IMR-90 (cell line): ENCODE data around the gene SPAG9.

Source experiments
- BHLHE40 ChIP-seq: fragments of 150-350 bp; IDR thresholded peaks from 2 replicates; pipeline ENCODE4 v1.6.1; 2016; ENCODE audit warnings: mild to moderate bottlenecking, low read depth, low read length
- CHD1 ChIP-seq: IDR thresholded peaks from 2 replicates; pipeline ENCODE4 v1.6.1; 2012; ENCODE audit warnings: low read depth, low read length, improper control_type of control experiment
- CTCF ChIP-seq: conservative IDR thresholded peaks from 2 replicates; pipeline ENCODE4 v1.5.1; 2012; ENCODE audit warnings: mild to moderate bottlenecking, low read depth, low read length, improper control_type of control experiment
- ELK1 ChIP-seq: fragments of 150-350 bp; IDR thresholded peaks from 2 replicates; pipeline ENCODE4 v1.6.1; 2016; ENCODE audit warnings: low read depth, mild to moderate bottlenecking, low read length, moderate library complexity, borderline replicate concordance
- MAFK ChIP-seq: IDR thresholded peaks from 2 replicates; pipeline ENCODE4 v1.6.1; 2012; ENCODE audit warnings: low read depth, low read length, improper control_type of control experiment
- MAZ ChIP-seq: IDR thresholded peaks from 2 replicates; pipeline ENCODE4 v1.6.1; 2012; ENCODE audit warnings: low read depth, mild to moderate bottlenecking, low read length, improper control_type of control experiment, moderate library complexity, borderline replicate concordance
- MXI1 ChIP-seq: IDR thresholded peaks from 2 replicates; pipeline ENCODE4 v1.6.1; 2012; ENCODE audit warnings: low read depth, mild to moderate bottlenecking, low read length, moderate library complexity, borderline replicate concordance
- NFE2L2 ChIP-seq: fragments of 150-350 bp; IDR thresholded peaks from 2 replicates; pipeline ENCODE4 v1.6.1; 2016; ENCODE audit warnings: low read depth, mild to moderate bottlenecking, low read length
- POLR2A ChIP-seq: IDR thresholded peaks from 2 replicates; pipeline ENCODE4 v1.6.1; 2012; ENCODE audit warnings: mild to moderate bottlenecking, low read depth, low read length
- RCOR1 ChIP-seq: IDR thresholded peaks from 2 replicates; pipeline ENCODE4 v1.6.1; 2012; ENCODE audit warnings: mild to moderate bottlenecking, low read length, improper control_type of control experiment; ENCODE audit not compliant: insufficient replicate concordance
- RFX5 ChIP-seq: IDR thresholded peaks from 2 replicates; pipeline ENCODE4 v1.8.0; 2012; ENCODE audit warnings: low read depth, mild to moderate bottlenecking, low read length, moderate library complexity
- SMC3 ChIP-seq: fragments of 150-350 bp; IDR thresholded peaks from 2 replicates; pipeline ENCODE4 v1.6.1; 2016; ENCODE audit warnings: low read depth, mild to moderate bottlenecking, antibody characterized with exemption, low read length, moderate library complexity
- USF2 ChIP-seq: fragments of 150-350 bp; IDR thresholded peaks from 2 replicates; pipeline ENCODE4 v1.6.1; 2017; ENCODE audit warnings: mild to moderate bottlenecking, antibody characterized with exemption, low read length, low read depth

DNA sequence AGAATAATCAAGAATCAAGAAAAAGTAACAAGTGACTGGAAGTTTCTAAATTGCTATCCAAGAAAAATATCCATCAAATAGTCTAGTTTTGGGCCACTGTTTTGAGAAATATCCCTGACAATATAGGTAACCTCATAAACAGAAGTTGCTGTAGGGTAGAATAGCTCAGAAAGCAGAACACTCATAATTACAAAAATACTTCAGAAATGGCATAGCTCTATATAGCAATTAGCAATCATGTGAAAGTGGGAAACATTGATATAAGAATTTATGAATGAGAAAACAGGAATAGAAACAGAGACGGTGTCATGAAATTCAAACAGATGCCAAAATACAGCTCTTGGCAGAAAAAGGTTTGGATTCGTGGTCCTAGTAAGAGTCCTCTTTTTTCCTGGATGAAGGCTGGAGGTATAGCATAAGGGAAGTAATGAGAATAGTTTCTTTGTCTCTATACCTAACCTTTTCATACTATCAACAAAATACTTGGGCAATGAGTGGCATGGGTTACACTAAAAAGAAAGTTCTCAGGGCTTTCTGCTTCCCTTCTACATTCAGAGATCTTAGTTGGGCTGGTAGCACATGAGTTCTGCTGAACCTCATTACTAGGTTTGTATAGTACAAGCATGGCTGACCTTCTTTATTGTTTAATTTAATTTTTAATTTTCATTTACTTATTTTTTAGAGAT lies 33.5 kb downstream of the SPAG9 start:
- TF ChIP-seq CTCF = no peak
- TF ChIP-seq NFE2L2 = no peak
- TF ChIP-seq POLR2A = no peak
- TF ChIP-seq RCOR1 = no peak
- no peak for TF ChIP-seq MXI1
- TF ChIP-seq SMC3 = no peak
- no peak for TF ChIP-seq ELK1
- no peak for TF ChIP-seq MAFK
- TF ChIP-seq BHLHE40 = no peak
- no peak for TF ChIP-seq RFX5
- TF ChIP-seq USF2 = no peak
- TF ChIP-seq MAZ = no peak
- no peak for TF ChIP-seq CHD1
